GM10266 (cell line): ENCODE results near the gene HDLBP.

Experiments used
- DNase-seq: peaks from one replicate; pipeline ENCODE4 v3.0.0; 2012; ENCODE audit errors: extremely low spot score
- TF ChIP-seq, protein P1 (sequence below): IDR thresholded peaks from 2 replicates; pipeline ENCODE4 v1.5.1; 2012; ENCODE audit warnings: mild to moderate bottlenecking, low read depth; ENCODE audit not compliant: control insufficient read depth, insufficient read depth; ENCODE audit errors: missing control alignments

HDLBP gene

DNA sequence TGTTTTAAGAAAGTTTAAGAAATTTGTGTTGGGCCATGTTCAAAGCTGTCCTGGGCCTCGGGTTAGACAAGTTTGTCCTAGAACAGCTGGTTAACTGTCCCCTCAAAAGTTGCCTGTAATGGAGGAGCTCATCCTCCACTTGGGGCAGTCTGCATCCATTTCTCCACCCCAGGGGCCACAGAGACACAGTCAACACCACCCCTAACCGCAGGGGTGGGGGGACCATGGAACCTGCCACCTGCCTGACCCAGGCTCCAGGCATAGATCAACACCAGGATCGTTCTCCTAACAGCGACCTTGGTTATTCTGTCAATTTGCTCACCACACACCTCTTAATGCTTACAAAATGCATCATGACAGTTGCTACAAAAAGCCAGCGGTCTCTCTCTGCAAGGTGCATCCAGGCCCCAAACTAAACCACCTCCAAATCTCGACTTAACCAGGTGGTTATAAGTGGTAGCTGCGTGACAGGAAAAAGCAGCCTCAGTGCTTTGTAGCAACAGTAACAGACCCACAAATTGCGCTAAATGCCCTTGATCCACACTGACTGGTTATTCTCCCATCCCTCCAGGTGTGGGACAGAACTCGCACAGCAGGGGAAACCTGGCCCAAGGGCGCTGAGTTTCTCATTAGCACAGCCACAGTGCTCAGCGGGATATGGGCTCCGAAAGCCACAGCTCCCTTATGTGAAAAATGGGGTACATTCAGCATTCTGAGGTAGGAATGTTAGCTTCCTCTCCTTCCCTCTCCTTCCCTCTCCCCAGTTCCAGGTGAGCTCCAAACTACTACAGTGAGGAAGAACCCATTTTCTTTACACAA lies 48.0 kb downstream of the HDLBP start:
- TF ChIP-seq, protein P1, sequence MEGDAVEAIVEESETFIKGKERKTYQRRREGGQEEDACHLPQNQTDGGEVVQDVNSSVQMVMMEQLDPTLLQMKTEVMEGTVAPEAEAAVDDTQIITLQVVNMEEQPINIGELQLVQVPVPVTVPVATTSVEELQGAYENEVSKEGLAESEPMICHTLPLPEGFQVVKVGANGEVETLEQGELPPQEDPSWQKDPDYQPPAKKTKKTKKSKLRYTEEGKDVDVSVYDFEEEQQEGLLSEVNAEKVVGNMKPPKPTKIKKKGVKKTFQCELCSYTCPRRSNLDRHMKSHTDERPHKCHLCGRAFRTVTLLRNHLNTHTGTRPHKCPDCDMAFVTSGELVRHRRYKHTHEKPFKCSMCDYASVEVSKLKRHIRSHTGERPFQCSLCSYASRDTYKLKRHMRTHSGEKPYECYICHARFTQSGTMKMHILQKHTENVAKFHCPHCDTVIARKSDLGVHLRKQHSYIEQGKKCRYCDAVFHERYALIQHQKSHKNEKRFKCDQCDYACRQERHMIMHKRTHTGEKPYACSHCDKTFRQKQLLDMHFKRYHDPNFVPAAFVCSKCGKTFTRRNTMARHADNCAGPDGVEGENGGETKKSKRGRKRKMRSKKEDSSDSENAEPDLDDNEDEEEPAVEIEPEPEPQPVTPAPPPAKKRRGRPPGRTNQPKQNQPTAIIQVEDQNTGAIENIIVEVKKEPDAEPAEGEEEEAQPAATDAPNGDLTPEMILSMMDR = no peak

DNA sequence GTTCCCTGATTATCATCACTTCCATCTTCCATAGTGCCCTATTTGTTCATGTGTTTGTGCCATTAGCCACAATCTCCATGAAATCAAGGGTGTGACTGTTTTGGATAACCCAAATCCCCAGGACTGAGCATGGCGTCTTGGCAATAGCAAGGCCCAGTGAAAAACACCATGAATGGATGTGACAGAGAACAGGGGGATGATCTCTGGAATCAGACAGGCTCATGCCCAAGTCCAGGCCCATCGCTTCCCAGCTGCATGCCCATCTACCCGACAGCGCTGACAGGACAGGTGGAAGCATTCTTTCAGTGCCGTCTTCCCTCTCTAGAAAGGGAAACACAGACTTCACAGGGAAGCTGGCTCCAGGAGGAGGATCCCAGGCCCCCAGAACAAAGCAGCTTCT lies 50.0 kb downstream of the HDLBP start:
- no peak for DNase-seq

More for the DNA sequence above, 48.0 kb downstream of the HDLBP start:
- DNase-seq = no peak

DNA sequence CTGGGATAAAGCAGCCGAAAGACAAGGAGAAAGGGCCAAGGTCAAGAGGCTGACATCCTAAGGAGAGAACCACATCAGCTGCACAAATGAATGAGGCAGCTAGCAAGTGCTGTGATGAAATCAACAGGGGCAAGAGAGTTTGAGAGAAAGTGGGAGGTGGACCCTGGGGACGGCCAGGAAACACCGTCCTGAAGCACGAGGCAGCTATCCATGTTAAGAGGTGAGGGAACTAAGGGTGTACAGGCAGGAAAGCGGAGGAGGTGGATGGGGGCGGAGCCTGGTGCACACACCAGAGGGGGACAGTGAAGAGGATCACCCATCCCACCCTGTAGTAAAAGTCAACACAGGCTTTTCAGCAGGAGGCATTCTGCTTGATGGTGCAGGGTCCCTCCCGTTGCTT lies 52.4 kb downstream of the HDLBP start:
- DNase-seq = no peak
- TF ChIP-seq, protein P1 = no peak

More for the DNA sequence above, 50.0 kb downstream of the HDLBP start:
- TF ChIP-seq, protein P1 = no peak

DNA sequence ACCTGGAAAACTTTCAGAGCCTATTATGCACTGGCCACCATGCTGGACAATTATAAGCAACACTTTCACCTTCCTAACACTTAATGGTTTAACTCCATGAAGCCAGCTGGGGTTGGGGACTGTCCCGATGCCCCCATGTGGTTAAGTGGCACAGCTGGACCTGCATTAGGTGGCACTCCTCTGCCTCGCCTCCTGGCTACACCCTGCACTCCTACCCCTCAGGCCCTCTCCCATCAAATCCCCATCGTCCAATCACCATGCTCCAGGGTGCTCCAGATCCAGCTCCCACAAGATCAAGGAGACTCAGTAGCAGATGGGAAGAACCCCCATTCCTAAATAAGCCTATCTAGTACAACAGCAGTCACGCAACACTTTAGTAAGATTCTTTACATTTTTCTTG lies 53.8 kb downstream of the HDLBP start:
- TF ChIP-seq, protein P1 = no peak
- no peak for DNase-seq

DNA sequence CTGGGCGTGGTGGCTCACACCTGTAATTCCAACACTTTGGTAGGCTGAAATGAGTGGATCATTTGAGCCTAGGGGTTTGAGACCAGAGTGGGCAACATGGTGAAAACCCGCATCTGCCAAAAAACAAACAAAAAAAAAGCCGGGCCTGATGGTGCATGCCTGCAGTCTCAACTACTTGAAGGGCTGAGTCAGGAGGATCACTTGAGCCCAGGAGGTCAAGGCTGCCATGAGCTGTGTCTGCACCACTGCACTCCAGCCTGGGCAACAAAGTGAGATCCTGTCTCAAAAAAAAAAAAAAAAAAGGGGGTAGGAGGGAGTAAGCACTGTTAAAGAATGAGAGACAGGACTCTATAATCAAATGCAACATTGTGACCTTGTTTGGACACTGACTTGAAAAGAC lies 54.6 kb downstream of the HDLBP start:
- no peak for DNase-seq
- TF ChIP-seq, protein P1 = no peak

DNA sequence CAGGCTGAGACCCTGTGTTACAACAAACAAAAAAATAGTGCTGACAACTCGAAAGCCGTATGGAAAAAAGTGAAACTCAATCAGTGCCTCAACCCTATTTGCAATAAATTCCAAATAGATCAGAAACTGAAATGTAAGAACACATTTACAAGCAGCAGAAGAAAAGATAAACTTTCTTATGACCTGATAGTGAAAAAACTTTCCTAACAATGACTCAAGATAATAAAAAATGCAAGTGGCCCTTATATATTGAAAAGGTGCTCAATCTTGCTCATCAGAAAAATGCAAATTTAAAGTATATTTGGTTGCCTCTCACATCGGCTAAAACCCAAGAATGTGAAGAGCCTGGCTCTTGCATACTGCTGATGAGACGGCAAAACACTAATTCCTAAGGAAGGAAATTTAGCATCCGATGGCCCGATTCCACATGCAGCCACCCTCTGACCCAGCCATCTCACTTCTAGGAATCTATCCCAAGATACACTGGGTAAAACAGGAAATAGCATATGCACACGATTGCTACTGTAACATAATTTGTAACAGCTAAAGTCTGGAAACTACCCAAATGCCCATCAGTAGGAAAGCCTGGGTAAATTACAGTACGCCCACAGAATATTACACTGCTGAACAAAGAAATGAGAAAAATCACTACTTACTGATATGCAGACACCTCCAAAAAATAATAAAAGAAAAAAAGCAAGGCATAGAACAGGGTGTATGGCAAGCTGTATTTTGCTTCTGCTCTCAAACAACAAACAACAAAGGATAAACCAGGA lies 56.8 kb downstream of the HDLBP start:
- TF ChIP-seq, protein P1 = no peak
- no peak for DNase-seq
